22Rv1 (cell line): ENCODE data around the gene IMPDH2.

Experiments used
- CTCF ChIP-seq: fragments of 450-650 bp; IDR thresholded peaks from 2 replicates; pipeline ENCODE4 v1.5.1; 2017; ENCODE audit warnings: mild to moderate bottlenecking
- ZFX ChIP-seq: fragments of 450-650 bp; IDR thresholded peaks from 2 replicates; pipeline ENCODE4 v1.6.1; 2017; ENCODE audit warnings: antibody characterized with exemption, borderline replicate concordance

- no peak for TF ChIP-seq CTCF
- TF ChIP-seq ZFX, result no peak
These were observed 46.5 kb downstream of the IMPDH2 start for GRCh38 chr3:48982686-48983085.
